Heart left ventricle (tissue), 16 donors: Measurements from ENCODE around the gene CALM3. TPM values are rescaled to one million over a fixed set of nuclear protein-coding genes. Genes with fewer than 3 reads are reported as not detected.

ENCODE experiments used
- ATAC-seq, 4 donors: fragments of 200-7000 bp; cut with Tn5 transposase; one replicate each; pipeline ENCODE4 v1.9.1; 2020 to 2022; ENCODE audit warnings: moderate library complexity in 4 of 4, mild to moderate bottlenecking in 3 of 4, moderate number of reproducible peaks in 1 of 4
- DNase-seq, 5 donors: peaks; one replicate each; pipeline ENCODE4 v3.0.0-alpha.2; 2020
- H3K27ac ChIP-seq, 12 donors: fragments of 200-600 bp; sonication (generic) in 4 of 12; one replicate each; pipeline versions ENCODE4 v1.5.0 to v1.8.0; 2016 to 2022; ENCODE audit warnings: mild to moderate bottlenecking in 2 of 12
- H3K27me3 ChIP-seq, 9 donors: fragments of 200-600 bp; sonication (generic) in 2 of 9; one replicate each; pipeline versions ENCODE4 v1.5.1 to v1.8.0; 2016 to 2022; ENCODE audit warnings: mild to moderate bottlenecking in 3 of 9
- H3K36me3 ChIP-seq, 9 donors: fragments of 200-600 bp; sonication (generic) in 2 of 9; one replicate each; pipeline versions ENCODE4 v1.5.0 to v1.8.0; 2018 to 2022; ENCODE audit warnings: mild to moderate bottlenecking in 2 of 9
- H3K4me1 ChIP-seq, 12 donors: fragments of 200-600 bp; sonication (generic) in 4 of 12; one replicate each; pipeline versions ENCODE4 v1.5.0 to v1.8.0; 2016 to 2022; ENCODE audit warnings: mild to moderate bottlenecking in 3 of 12
- H3K4me3 ChIP-seq, 12 donors: fragments of 200-600 bp; sonication (generic) in 4 of 12; one replicate each; pipeline versions ENCODE4 v1.5.0 to v1.8.0; 2017 to 2022; ENCODE audit warnings: mild to moderate bottlenecking in 9 of 12, moderate library complexity in 4 of 12
- H3K9me3 ChIP-seq, 12 donors: fragments of 200-600 bp; sonication (generic) in 4 of 12; one replicate each; pipeline versions ENCODE4 v1.5.0 to v1.8.0; 2016 to 2022; ENCODE audit warnings: mild to moderate bottlenecking in 1 of 12
- POLR2A ChIP-seq, 2 donors: fragments of 450-650 bp; IDR thresholded peaks; one replicate each; pipeline ENCODE4 v1.6.1; 2017; ENCODE audit warnings: antibody characterized with exemption in 2 of 2, mild to moderate bottlenecking in 2 of 2, moderate library complexity in 2 of 2
- WGBS, 4 donors: extraction: QIAGEN DNeasy Blood & Tissue Kit in 2 of 4; methylation state at CpG; one replicate each; pipeline versions ENCODE4 v1.1.5 to v1.1.7; 2013 to 2018; 5-methylcytosine and 5-hydroxymethylcytosine counted together
- intact Hi-C, 10 donors: fragments of 100-400 bp; cut with DNase I; formaldehyde crosslinking; loops; one replicate each; pipeline versions ENCODE4 v1.11.1 to v1.14.2; 2022
- polyA plus RNA-seq, 2 donors: library from polyadenylated mRNA; stranded (reverse); fragments of 200-250 nt; gene quantifications; one replicate each; pipeline ENCODE4 v1.2.3, GENCODE V29; 2013
- total RNA-seq, 9 donors: library from RNA; depleted of rRNA in 2 of 9; stranded (reverse); fragments of >200 nt in 2 of 9; fragmentation: NEBNext Ultra II Directional in 3 of 9; extraction: Animal tissue kit (Norgen Biotek cat#: 25700) in 3 of 9; gene quantifications; one replicate each; pipeline versions ENCODE4 v1.1.0 to v1.2.4, GENCODE V29; 2016 to 2023
- TF ChIP-seq, protein P1 (sequence below), 12 donors: fragments of 200-600 bp; sonication (generic) in 4 of 12; IDR thresholded peaks; one replicate each; pipeline versions ENCODE4 v1.5.0 to v1.8.0; 2018 to 2022; ENCODE audit warnings: antibody characterized with exemption in 12 of 12, mild to moderate bottlenecking in 5 of 12
- donor health status: ischemic (EF 13 %, LVEDD 7.1; RV severe dilation, severe dysfunction).
- donor health status: healthy with polysubstance abuse.
- donor health status: DM: no; HTN: yes; CAD: no.
- donor health status: DM: no; HTN: no; CAD: no.
- donor health status: ischemic (EF 25% LVEDD 6.9; RV normal size, moderate dysfunction).
- donor health status: ischemic (EF 25% LVEDD 5.7; RV mildly dilated, moderate dysfunction).
- donor health status: healthy.
- donor health status: DM: yes; HTN: yes; CAD: no.
- donor health status: ischemic (EF 35%, LVEDD 5.7; RV mildly dilated, moderate dysfunction).
- donor health status: nonischemic (EF 11% LVEDD 7.7; RV severe dilation, severe dysfunction).
- donor health status: DM: yes; HTN: yes; CAD: no.
- donor health status: PGD.
- donor health status: ischemic (EF 29% LVEDD 5.4; RV normal size, mild dysfunction).
- donor health status: nonischemic (EF 23%, LVEDD 6.1; RV moderate dilation, normal function).

Gene CALM3
- total and polyA plus RNA-seq, 11 donors: 204 to 417 (median 290) TPM

DNA sequence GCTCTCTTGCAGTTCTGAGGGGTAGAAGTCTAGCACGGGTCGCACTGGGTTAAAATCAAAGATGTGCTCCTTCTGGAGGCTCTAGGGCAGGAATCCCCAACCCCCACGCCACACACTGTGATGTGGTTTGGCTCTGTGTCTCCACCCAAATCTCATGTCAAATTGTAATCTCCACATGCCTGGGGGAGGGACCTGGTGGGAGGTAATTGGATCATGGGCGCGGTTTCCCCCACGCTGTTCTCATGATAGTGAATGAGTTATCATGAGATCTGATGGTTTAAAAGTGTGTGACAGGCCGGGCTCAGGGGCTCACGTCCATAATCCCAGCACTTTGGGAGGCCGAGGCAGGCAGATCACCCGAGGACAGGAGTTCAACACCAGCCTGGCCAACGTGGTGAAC, 26.6 kb upstream of the CALM3 start:
- TF ChIP-seq, protein P1, sequence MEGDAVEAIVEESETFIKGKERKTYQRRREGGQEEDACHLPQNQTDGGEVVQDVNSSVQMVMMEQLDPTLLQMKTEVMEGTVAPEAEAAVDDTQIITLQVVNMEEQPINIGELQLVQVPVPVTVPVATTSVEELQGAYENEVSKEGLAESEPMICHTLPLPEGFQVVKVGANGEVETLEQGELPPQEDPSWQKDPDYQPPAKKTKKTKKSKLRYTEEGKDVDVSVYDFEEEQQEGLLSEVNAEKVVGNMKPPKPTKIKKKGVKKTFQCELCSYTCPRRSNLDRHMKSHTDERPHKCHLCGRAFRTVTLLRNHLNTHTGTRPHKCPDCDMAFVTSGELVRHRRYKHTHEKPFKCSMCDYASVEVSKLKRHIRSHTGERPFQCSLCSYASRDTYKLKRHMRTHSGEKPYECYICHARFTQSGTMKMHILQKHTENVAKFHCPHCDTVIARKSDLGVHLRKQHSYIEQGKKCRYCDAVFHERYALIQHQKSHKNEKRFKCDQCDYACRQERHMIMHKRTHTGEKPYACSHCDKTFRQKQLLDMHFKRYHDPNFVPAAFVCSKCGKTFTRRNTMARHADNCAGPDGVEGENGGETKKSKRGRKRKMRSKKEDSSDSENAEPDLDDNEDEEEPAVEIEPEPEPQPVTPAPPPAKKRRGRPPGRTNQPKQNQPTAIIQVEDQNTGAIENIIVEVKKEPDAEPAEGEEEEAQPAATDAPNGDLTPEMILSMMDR (IDR thresholded peaks at IDR 0.05): no peak
- TF ChIP-seq POLR2A (IDR thresholded peaks at IDR 0.05): no peak
- no peak overlapping the region for H3K4me3 ChIP-seq
- 56 to 67% (median 64%) methylated on average over 11 of the region's 11 CpGs for WGBS, 4 donors
- ATAC-seq: no peak
- H3K27ac ChIP-seq: no peak overlapping the region
- H3K27me3 ChIP-seq: no peaks in the 10 kb centered on the region
- intact Hi-C loops: no loop called here
- no peaks in the 10 kb centered on the region for H3K36me3 ChIP-seq
- no peak for DNase-seq
- H3K9me3 ChIP-seq: no peaks in the 10 kb centered on the region
- H3K4me1 ChIP-seq: no peaks in the 10 kb centered on the region

DNA sequence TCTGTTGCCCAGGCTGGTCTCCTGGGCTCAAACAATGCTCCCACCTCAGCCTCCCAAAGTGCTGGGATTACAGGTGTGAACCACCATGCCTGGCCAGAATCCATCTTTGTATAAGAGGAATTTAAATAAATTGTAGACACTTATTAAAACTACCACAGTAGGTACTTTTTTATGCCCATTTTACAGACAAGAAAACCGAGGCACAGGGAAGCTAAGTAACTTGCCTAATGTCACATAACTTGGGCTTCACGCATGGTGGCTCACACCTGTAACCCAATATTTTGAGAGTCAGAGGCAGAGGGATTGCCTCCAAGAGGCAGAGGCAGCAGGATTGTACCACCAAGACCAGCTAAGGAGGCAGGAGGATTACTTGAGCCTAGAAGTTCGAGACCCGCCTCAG, 22.7 kb upstream of the CALM3 start:
- ATAC-seq (no peak), DNase-seq (no peak)
- Histone ChIP-seq H3K36me3 (no peaks in the 10 kb centered on the region), H3K27ac (no peak overlapping the region), H3K4me3 (no peak overlapping the region), H3K9me3 (peaks cover 0 to 7% (median 0%) of the 10 kb centered on the region in 12 donors), H3K27me3 (no peaks in the 10 kb centered on the region), H3K4me1 (no peaks in the 10 kb centered on the region)
- TF ChIP-seq, protein P1 (IDR thresholded peaks at IDR 0.05): no peak
- TF ChIP-seq POLR2A (IDR thresholded peaks at IDR 0.05): no peak
- intact Hi-C loops: no loop called here
- WGBS, 4 donors: 94 to 99% (median 96%) methylated on average over 4 of the region's 4 CpGs

DNA sequence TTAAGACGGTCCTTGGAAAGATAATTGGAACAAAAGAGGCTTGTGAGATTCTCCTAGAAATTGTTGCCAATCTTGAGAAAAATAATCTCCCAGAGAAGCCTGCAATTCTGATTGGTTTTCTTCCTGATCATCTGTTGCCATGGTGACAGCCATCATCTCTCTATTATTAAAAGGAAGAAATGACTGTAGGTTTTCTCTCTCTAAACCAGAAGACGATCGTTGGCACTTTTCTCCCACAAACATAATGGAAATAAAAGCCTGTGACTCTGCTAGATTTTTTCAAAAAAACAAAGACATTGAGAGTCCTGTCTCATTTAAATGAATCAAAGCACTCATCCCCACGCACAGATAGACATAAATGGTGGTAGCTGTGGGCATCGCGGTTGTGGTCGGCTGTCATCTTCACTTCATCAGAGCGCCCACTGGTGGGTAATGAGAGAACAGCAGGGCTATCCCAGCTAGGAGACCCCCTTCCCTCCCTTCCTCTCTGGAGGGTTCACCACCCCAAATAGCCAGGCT, 21.7 kb upstream of the CALM3 start:
- TF ChIP-seq, protein P1 (IDR thresholded peaks at IDR 0.05): peak in 6 of 12 donors; percentile 10 to 28 (median 20)
- TF ChIP-seq POLR2A (IDR thresholded peaks at IDR 0.05): no peak
- intact Hi-C loops: no loop called here
- H3K4me1 ChIP-seq: no peaks in the 10 kb centered on the region
- DNase-seq: no peak
- no peaks in the 10 kb centered on the region for H3K27me3 ChIP-seq
- no peak overlapping the region for H3K4me3 ChIP-seq
- ATAC-seq: no peak
- WGBS, 4 donors: 27 to 62% (median 48%) methylated on average over 8 of the region's 8 CpGs
- H3K36me3 ChIP-seq: no peaks in the 10 kb centered on the region
- no peak overlapping the region for H3K27ac ChIP-seq
- H3K9me3 ChIP-seq: peaks cover 0 to 7% (median 0%) of the 10 kb centered on the region in 12 donors

- Histone ChIP-seq H3K4me1 (no peaks in the 10 kb centered on the region), H3K9me3 (peaks cover 0 to 7% (median 0%) of the 10 kb centered on the region in 12 donors), H3K36me3 (no peaks in the 10 kb centered on the region), H3K4me3 (no peak overlapping the region), H3K27ac (no peak overlapping the region), H3K27me3 (no peaks in the 10 kb centered on the region)
- 81 to 91% (median 85%) methylated on average over 2 of the region's 2 CpGs for WGBS, 4 donors
- DNase-seq (no peak), ATAC-seq (no peak)
- intact Hi-C loops: no loop called here
- no peak for TF ChIP-seq POLR2A (IDR thresholded peaks at IDR 0.05)
- TF ChIP-seq, protein P1 (IDR thresholded peaks at IDR 0.05): no peak
These were observed 20.9 kb upstream of the CALM3 start for GRCh38 chr19:46580247-46580646.
